Upper lobe of left lung (tissue), 4 donors: ENCODE results near the gene SPACDR.

ENCODE experiments used
- EP300 ChIP-seq, 4 donors: sonication (generic); formaldehyde crosslinking; IDR thresholded peaks; one replicate each; pipeline ENCODE4 v1.5.1; 2017; ENCODE audit warnings: antibody characterized with exemption in 4 of 4, control low read depth in 2 of 4
- POLR2A ChIP-seq, 4 donors: fragments of 450-650 bp; IDR thresholded peaks; one replicate each; pipeline ENCODE4 v1.5.1; 2016 to 2017; ENCODE audit warnings: antibody characterized with exemption in 4 of 4, mild to moderate bottlenecking in 2 of 4
- TF ChIP-seq, protein P1 (sequence below), 6 experiments: fragments of 450-650 bp in 4 of 6; fragments of 200-600 bp in 2 of 6; sonication (generic) in 2 of 6; IDR thresholded peaks; one replicate each; pipeline ENCODE4 v1.5.1; 2016 to 2019; ENCODE audit warnings: antibody characterized with exemption in 6 of 6

DNA sequence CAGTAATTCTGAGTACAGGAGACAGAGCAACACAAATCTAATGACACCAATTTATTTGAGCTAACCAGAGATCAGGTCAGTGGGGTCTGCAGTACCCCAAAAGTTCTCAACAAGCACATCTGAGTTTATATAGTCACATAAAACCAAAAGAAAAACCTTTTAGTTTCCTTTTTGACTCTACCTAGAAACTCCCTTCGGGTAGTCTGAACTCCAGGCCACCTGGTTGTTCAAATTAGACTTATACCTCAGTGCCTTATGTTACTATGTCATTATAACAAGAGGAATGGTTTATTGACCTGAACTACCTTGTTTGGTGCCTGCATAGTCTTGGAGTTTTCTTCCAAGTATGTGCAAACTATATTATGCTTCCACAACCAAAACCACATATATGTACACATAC lies 50.2 kb downstream of the SPACDR start:
- TF ChIP-seq, protein P1, sequence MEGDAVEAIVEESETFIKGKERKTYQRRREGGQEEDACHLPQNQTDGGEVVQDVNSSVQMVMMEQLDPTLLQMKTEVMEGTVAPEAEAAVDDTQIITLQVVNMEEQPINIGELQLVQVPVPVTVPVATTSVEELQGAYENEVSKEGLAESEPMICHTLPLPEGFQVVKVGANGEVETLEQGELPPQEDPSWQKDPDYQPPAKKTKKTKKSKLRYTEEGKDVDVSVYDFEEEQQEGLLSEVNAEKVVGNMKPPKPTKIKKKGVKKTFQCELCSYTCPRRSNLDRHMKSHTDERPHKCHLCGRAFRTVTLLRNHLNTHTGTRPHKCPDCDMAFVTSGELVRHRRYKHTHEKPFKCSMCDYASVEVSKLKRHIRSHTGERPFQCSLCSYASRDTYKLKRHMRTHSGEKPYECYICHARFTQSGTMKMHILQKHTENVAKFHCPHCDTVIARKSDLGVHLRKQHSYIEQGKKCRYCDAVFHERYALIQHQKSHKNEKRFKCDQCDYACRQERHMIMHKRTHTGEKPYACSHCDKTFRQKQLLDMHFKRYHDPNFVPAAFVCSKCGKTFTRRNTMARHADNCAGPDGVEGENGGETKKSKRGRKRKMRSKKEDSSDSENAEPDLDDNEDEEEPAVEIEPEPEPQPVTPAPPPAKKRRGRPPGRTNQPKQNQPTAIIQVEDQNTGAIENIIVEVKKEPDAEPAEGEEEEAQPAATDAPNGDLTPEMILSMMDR (IDR thresholded peaks at IDR 0.05), result no peak
- TF ChIP-seq EP300 (IDR thresholded peaks at IDR 0.05), result no peak
- no peak for TF ChIP-seq POLR2A (IDR thresholded peaks at IDR 0.05)
